ENCODE measurements around the gene ALAS1.
A peak's percentile ranks its signal among the peaks of the same experiment; 100 is the strongest.
"Not testable (repeated sequence)": the region's sequence is repeated elsewhere in the genome, so short reads cannot be mapped to it uniquely, and the experiment has no call there.

ALAS1 gene

GRCh38 chr3:52197842-52198625 lies at the start of gene ALAS1:
Gene ALAS1, plus strand, starts transcription at chr3:52198160. Its CDS starts 1,082 bp downstream, at chr3:52199242.
- peak; percentile 94 for DNase-seq

DNA sequence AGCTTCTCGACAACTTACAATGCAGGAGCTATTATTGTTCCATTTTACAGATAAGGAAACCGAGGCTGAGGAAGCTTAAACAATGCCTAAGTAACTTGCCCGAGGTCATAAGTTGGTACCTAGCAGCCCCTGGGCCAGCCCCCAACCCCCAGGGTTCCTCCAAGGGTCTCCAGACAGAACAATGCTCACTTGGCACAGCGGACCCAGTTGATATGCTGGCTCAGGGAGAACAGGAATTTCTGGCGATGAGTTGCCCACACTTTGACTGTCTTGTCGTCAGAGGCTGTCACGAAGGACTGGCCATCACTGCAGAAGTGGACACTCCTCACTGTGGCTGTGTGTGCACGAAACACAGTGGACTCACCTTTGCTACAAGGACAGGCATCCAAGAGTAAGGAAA lies 48.9 kb upstream of the ALAS1 start:
- no peak for DNase-seq

- DNase-seq = no peak
Observed at GRCh38 chr3:52149726-52150125, 48.2 kb upstream of the ALAS1 start.

GRCh38 chr3:52150357-52150756 lies 47.6 kb upstream of the ALAS1 start:
- no peak for DNase-seq

DNA sequence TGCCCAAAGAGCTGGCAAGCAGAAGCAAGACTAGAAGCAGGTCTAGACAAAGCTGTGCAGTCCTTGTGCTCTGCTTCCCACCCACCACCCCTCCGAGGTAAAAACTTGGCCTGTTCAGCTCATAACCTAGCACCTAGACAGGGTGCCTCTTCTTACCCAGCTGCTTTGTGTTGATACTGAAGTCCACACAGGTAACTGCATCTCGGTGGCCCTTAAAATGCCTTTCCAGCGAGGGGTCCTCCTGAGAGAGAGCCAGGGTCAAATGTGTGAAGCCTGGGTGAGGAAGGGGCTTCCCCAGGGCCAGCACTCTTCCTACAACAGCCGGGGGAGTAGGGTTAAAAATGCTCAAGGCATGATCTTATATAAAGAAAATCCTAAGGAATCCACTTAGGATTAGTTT lies 47.1 kb upstream of the ALAS1 start:
- DNase-seq = no peak

DNA sequence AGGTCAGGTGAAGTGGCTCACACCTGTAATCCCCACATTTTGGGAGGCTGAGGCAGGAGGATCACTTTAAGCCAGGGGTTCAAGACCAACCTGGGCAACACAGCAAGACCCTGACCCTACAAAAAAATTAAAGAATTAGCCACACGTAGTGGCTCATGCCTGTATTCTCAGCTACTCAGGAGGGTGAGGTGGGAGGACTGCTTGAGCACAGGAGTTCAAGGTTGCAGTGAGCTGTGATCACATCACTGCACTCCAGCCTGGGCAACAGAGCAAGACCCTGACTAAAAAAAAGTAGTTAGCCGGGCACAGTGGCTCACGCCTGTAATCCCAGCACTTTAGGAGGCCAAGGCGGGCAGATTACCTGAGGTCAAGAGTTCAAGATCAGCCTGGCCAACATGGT lies 46.0 kb upstream of the ALAS1 start:
- DNase-seq = not testable (repeated sequence)

DNA sequence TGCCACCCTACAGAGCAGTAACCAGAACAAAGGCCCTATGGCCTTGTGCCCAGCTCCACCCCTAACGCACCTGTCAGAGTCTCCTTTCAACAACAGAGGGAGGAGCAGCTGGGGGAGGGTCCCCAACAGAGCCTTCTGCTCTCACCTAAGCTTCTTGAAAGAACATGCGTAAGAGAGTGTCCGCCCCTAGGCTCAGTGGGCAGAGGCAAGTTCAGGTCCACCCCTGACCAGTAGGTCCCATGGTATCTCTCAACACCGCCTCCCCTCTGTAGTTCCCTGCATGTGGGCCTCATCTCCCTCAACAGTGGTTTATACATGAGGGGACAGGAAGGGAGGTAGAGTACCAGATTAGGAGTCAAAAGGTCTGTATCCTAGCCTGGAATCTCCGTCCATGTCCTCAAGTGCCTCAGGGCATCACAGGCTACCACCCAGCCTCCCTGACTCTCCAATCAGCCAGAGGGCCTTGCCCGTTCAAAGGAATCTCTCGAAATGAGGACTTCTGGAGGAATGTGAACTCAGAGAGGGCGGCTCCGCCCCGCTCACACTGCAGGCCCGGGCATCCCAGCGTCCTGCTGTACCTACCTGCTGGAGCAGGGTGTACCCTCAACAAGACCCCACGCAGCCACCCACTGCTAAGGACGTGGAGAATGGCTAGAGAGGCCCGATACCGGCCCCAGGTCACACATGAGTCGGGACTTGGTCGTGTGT lies 44.4 kb upstream of the ALAS1 start:
- DNase-seq = no peak

DNA sequence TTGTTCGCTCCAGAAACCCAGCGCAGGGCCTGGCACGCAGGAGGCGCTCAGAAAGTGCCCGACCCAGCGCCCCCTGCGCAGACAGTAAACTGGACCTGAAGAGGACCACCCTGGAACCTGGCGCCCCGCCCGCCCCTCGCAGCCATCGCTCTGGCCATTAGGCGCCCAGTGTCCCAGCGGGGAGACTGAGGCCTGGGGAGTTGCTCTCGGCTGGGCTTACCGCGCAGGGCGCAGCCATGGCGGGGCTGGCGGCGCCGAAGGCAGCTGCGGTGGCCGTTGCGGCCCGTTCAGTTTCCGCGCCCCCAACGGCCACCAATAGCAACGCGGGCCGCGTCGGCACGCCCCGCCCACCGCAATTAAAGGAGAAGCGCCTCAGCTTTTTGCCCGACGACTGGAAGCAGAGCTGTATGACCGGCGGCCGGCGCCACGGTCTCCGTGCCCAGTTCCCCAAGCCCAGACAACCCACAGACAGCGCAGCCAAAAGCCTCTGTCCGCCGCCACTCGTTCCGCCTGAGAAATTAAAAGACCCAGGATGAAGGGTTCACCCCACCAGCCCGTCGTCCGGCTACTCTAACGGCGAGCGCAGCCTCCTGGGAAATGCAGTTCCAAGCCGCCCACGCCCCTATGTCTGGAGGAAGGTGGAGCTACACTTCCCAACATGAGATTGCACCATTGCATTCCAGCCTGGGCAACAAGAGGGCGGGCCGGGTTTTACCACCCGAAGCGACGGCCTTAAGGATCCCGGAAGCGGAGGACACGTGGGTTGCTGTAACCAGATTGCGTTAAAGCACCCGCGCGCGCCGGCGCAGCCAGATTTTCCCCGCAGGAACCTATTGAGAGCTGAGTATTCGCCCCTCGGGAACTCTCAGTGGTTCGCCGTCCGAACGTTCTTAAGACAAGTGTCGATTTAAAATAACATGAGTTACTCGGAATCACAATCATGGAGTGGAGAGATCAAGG lies 43.5 kb upstream of the ALAS1 start, which contains the start of gene POC1A:
Gene POC1A, minus strand, starts transcription at position 289 of the 960 bp plus-strand sequence. Its CDS starts 51 bp downstream, at position 238.
- peak; percentile 96 for DNase-seq

DNA sequence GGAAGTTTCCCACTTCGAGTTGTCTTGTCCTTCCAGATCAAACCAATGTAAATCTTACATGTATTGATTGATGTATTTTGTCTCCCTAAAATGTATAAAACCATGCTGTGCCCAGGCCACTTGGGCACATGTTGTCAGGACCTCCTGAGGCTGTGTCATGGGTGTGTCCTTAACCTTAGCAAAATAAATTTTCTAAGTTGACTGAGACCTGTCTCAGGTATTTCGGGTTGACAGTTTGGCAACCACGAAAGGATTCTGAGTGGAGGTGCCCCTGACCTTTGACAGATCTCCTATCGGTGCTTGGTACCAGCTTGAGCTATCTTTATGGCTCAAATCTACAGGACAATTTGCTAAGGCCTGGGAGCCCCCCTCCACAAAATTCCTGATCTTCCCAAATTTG lies 42.0 kb upstream of the ALAS1 start:
- no peak for DNase-seq

- no peak for DNase-seq
Observed at GRCh38 chr3:52159503-52159902, 38.5 kb upstream of the ALAS1 start.

DNA sequence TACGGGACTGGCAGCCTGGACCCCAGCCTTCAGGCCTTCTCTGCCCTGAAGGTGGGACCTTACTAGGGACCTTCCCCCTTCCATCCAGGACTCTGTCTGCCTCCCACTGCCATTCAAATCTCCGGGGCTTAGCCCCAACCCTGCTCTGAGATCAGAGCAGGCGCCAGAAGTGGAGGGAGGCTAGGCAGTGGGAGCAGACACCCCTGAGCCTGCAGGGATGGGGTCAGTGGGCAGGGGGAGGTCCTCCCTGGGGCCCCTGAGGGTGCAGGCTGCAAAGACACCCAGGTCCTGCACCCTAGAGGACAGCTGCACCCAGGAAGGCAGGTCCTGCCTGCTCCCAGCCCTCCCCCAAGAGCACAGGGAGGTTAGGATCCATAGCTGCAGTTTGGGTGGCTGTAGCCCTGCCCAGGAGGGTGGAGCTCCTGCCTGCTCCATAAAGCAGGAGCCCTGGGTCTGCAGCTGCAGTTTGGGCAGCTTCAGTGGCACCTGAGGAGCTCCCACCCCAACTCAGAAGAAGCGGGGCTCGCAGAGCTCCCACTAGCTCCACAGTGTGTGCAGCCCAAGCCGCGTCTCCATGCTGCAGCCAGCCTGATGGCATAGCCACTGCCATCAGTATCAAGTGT lies 35.6 kb upstream of the ALAS1 start:
- DNase-seq = no peak

DNA sequence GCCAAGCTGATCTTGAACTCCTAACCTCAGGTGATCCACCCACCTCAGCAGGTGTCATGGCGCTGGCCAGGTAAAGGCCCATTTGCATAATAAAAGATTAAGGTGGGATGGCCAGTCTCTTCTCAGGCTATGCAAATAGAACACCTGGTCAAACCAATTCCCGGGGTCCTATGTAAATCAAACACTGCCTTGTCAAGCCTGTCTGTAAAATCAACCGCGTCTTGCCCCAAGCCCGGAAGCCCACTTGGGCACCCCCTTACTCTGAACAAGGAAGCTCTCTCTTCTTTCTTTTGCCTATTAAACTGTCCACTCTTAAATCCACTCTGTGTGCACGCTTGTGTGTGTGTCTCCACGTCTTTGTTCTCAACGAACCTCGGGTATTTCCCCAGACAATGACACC lies 30.7 kb upstream of the ALAS1 start:
- no peak for DNase-seq

DNA sequence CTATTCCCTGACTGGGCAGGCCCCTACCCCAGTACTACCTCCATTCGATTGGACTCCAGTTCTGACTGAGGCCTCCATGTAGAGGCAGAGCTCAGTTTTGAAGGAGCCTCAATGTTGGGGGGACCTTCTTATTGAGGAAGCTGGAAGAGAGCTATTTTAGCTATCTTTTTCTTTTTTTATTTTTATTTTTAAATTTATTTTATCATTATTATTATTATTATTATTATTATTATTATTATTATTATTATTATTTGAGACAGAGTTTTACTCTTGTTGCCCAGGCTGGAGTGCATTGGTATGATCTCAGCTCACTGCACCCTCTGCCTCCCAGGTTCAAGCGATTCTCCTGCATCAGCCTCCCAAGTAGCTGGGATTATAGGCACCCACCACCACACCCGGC lies 27.7 kb upstream of the ALAS1 start:
- not testable (repeated sequence) for DNase-seq

DNA sequence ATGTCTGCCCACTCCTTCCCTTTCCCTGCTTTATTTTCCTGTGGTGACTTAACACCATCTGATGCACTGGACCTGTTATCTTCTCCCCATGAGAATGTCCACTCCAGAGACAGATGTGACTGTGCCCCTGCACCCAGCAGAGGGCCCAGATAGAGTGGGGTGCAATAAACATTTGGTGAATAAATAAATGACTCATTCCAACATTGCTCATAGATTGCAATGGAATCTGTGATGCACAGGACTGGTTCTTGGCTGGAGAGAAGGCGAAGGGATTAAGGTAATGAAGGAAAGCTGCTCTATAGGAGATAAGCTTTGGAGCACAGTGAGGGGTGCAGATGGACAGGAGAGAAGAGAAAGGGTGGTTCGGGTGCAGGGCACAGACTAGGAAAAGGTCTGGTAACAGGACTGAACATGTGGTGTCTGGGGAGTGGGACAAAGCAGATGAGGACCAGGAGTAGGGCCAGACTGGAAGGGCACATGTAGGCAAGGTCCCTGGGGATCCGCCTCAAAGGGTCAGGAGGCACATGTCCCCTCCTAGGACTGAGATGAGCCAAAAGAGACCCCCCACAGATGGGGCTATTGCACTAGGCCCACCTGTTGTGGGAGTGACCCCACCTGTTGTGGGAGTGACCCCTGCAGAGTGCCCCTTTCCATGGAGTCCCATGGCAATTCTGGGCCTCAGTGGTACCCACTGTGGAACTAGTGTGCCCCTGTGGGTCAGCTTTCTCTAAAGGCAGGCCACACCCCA lies 26.3 kb upstream of the ALAS1 start:
- DNase-seq = peak; percentile 40

DNA sequence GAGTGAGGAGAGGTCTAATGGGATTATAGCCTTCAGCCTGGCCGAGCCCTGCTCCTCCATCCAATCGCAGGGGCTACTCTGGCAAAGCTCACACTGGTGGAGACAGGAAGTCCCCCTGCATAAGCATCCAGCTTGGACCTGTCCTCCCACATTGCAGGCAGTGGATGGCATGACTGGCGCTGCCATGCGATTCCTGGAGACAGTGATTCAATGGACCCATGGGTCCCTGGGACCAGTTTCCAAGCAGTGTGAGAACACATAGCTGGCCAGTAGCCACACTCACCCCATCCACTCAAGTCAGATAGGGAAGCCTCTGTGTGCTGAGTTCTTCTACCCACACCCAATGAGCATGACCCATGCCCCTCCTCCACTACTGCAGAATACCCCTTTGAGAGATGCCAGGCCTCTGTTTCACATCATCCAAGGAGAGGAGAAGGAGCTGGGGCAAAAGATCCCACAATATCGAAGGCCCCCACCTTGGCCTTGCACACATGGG lies 25.6 kb upstream of the ALAS1 start:
- no peak for DNase-seq

DNA sequence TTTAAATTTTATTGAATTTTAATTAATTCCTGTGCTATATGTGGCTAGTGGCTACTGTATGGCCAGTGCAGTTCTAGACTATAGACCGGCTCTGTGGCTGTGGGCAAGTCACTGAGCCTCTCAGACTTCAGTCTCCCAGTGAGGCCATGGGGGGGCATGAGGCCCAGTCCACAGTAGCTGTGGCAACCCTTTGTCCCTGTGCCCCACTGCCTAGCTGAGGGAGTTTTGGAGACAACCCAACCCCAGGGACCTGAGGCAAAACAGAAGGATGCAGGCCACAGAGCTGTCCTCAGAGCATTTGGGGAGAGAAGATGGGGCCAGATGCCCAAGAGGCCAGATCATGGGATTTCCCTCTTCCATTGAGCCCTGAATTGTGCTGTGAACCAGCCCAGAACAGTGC lies 24.9 kb upstream of the ALAS1 start:
- DNase-seq = no peak

- DNase-seq = no peak
Observed at GRCh38 chr3:52174896-52175295, 23.1 kb upstream of the ALAS1 start.

GRCh38 chr3:52175416-52176179 lies 22.4 kb upstream of the ALAS1 start:
- DNase-seq = no peak

DNA sequence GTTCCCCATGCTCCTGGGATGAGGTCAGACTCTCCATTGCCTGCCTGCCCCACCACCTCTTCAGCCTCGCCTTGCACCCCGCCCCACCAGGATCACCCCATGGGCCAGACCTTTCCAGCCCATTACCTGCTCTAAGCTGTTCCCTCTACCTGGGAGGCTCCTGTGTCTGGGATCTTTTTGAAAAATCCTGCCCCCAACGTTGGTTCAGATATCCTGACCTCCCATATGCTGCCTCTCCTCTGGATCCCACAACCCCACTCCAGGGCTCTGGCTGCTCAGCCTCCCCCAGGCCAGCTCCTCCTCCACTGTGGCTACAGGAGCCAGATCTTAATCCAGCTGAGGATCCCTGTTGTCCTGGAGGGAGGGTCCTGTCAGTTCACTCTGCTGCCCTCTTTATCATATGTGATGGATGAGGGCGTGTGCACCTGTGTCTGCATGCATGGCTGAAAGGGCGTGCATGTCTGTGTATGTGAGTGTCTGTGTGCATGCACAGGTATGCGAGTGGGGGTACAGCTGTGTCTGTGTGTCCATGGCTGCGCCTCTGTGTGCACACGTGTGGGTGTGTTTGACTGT lies 21.7 kb upstream of the ALAS1 start:
- DNase-seq = no peak

GRCh38 chr3:52176951-52177700 lies 20.8 kb upstream of the ALAS1 start:
- no peak for DNase-seq
